ENCODE results near the gene MYH6. TPM values are rescaled to one million over a fixed set of nuclear protein-coding genes. Genes with fewer than 3 reads are reported as not detected.

MYH6 gene
- total RNA-seq, 1 experiment from 2014 or later = 0.07 TPM

DNA sequence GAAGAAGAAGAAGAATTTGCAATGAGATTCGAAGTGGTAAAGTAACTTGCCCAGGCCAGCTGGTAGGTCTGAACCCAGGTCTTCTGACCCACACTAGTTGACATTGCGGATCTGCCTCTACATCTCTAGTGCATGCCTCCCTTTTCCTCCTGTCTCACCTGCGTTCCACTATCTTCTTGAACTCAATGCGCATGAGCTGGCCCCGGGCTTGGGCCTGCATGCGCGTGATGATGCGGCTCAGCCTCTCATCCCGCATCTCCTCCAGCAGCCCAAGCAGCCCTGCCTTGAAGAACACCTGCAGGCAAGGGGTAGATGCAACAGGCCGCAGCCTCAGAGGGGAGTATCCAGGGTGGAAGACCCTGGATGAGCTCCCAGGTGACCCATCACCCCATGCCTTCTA, 11.9 kb downstream of the MYH6 start:
- Histone ChIP-seq H2BK15ac (ENCODE audit: low read depth, low read length) (no peak overlapping the region), H3K79me2 (ENCODE audit: insufficient read depth, low read length) (no peaks in the 10 kb centered on the region), H3K4ac (ENCODE audit: low read depth, low read length) (no peak overlapping the region), H3T11ph (ENCODE audit: low read length) (no peak overlapping the region), H3K27me3 (ENCODE audit: insufficient read depth, low read length) (no peaks in the 10 kb centered on the region), H3K23me2 (ENCODE audit: insufficient read length, low read depth, low read length, poor library complexity, severe bottlenecking) (no peaks in the 10 kb centered on the region), H3K14ac (ENCODE audit: insufficient read depth, low read length) (no peak overlapping the region), H3K27ac (ENCODE audit: insufficient read length, low read depth, low read length) (no peak overlapping the region), H3K23ac (ENCODE audit: insufficient read length, low read depth, low read length) (no peak overlapping the region), H4K8ac (replicated peaks; ENCODE audit: insufficient read length, low read depth, low read length) (no peak overlapping the region), H3K4me2 (ENCODE audit: insufficient read depth, insufficient read length, low read length) (no peak overlapping the region), H4K5ac (ENCODE audit: insufficient read length, low read depth, low read length) (no peak overlapping the region), H3K18ac (ENCODE audit: insufficient read length, low read depth, low read length) (no peak overlapping the region), H2AK5ac (ENCODE audit: insufficient read length, low read length) (no peak overlapping the region), H2BK120ac (ENCODE audit: low read depth, low read length, poor library complexity, severe bottlenecking) (no peak overlapping the region), H2BK5ac (ENCODE audit: insufficient read length, low read length) (no peak overlapping the region), H2AFZ (ENCODE audit: low read length) (no peak overlapping the region), H4K91ac (ENCODE audit: insufficient read length, low read depth, low read length) (no peak overlapping the region), H3K9me3 (ENCODE audit: control insufficient read depth, low read depth, low read length) (no peaks in the 10 kb centered on the region), H4K20me1 (ENCODE audit: control insufficient read depth, insufficient read depth, insufficient read length) (no peaks in the 10 kb centered on the region), H2BK12ac (ENCODE audit: insufficient read length, low read depth, low read length) (no peak overlapping the region), H3K9ac (ENCODE audit: extremely low read depth, insufficient read length, low read length) (no peak overlapping the region), H3K79me1 (ENCODE audit: insufficient read depth, low read depth, low read length, poor library complexity, severe bottlenecking) (no peaks in the 10 kb centered on the region), H3K56ac (ENCODE audit: insufficient read length, low read depth, low read length) (no peak overlapping the region), H2BK20ac (ENCODE audit: low read depth, low read length, poor library complexity, severe bottlenecking) (no peak overlapping the region), H3K4me1 (ENCODE audit: insufficient read depth, low read length) (no peaks in the 10 kb centered on the region; the same call in 1 of the 2 replicates)
- H3K4me1 Mint-ChIP-seq = peaks cover 7 to 8% of the 10 kb centered on the region in 2 experiments
- no peak for DNase-seq
- no peak overlapping the region for H3K27ac Mint-ChIP-seq
- H3K36me3 Mint-ChIP-seq (ENCODE audit: insufficient read depth in 1 of 3, low read depth in 3 of 3) = no peaks in the 10 kb centered on the region
- peaks cover 38% of the 10 kb centered on the region for H3K27me3 Mint-ChIP-seq (ENCODE audit: low read depth)
- H3K4me3 Mint-ChIP-seq = no peak overlapping the region
- TF ChIP-seq, protein P1, sequence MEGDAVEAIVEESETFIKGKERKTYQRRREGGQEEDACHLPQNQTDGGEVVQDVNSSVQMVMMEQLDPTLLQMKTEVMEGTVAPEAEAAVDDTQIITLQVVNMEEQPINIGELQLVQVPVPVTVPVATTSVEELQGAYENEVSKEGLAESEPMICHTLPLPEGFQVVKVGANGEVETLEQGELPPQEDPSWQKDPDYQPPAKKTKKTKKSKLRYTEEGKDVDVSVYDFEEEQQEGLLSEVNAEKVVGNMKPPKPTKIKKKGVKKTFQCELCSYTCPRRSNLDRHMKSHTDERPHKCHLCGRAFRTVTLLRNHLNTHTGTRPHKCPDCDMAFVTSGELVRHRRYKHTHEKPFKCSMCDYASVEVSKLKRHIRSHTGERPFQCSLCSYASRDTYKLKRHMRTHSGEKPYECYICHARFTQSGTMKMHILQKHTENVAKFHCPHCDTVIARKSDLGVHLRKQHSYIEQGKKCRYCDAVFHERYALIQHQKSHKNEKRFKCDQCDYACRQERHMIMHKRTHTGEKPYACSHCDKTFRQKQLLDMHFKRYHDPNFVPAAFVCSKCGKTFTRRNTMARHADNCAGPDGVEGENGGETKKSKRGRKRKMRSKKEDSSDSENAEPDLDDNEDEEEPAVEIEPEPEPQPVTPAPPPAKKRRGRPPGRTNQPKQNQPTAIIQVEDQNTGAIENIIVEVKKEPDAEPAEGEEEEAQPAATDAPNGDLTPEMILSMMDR (conservative IDR thresholded peaks at IDR 0.05) = no peak
- H3K9me3 Mint-ChIP-seq = no peaks in the 10 kb centered on the region; a peak in 1 of 5 replicates
- WGBS (ENCODE audit: extremely low coverage, insufficient read length, low lambda C conversion rate) = no CpG with 5 or more reads among the region's 10 CpGs
